Measurements from ENCODE around the gene RRAS2. TPM values are rescaled to one million over a fixed set of nuclear protein-coding genes. Genes with fewer than 3 reads are reported as not detected.

RRAS2 gene
- polyA plus RNA-seq, 1 of the 3 experiments (the other 2 are of a cell fraction), result 53.3 TPM

DNA sequence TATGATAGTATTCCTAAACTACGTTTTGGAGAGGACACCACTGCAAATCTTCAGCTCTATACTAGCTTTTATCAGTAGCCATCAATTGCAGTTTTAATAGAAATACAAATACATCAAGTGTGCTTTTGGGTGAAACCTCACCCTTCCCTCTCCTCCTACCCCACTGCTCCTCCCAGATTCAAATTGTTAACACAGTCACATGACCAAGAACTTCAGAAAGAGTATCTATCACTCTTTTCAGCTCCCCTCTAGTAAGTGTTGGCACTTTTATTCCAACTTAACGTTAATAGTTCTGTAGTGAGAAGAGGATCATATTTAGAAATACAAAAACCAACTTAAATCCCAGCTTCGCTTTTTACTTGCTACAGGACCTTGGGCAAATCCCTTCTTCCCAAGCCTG is 17.0 kb downstream of the RRAS2 start:
- no peak for DNase-seq
- no peak overlapping the region for H3K27ac ChIP-seq (ENCODE audit: low read depth in 2 of 2, low read length in 1 of 2)
- no peaks in the 10 kb centered on the region for H3K27me3 ChIP-seq (ENCODE audit: insufficient read depth)
- H3K9me2 ChIP-seq, result no peaks in the 10 kb centered on the region
- no peak overlapping the region for H2AFZ ChIP-seq (ENCODE audit: low read depth)
- peaks cover 34% of the 10 kb centered on the region for H3F3A ChIP-seq (replicated peaks; ENCODE audit: insufficient read depth)
- no peak overlapping the region for H3K4me3 ChIP-seq (ENCODE audit: low read depth in 2 of 2, low read length in 1 of 2)
- peaks cover 18% of the 10 kb centered on the region; the same call in 1 of the 2 replicates for H3K9me3 ChIP-seq
- 87% methylated on average over 3 of the region's 3 CpGs for WGBS (ENCODE audit: low lambda C conversion rate)
- CTCF ChIA-PET, result no interaction called here
- TF ChIP-seq SIN3A (IDR thresholded peaks at IDR 0.05; ENCODE audit: borderline replicate concordance, low read depth, low read length) (no peak), RAD21 (IDR thresholded peaks at IDR 0.05; ENCODE audit: low read length) (no peak), POLR2AphosphoS5 (IDR thresholded peaks at IDR 0.05; ENCODE audit: low read depth, low read length) (no peak), GATA2 (CRISPR knock-in tag; IDR thresholded peaks at IDR 0.05) (no peak), SMC3 (IDR thresholded peaks at IDR 0.05; ENCODE audit: low read depth, low read length) (no peak), FOSL2 (IDR thresholded peaks at IDR 0.05; ENCODE audit: borderline replicate concordance, low read depth) (no peak)
- TF ChIP-seq, protein P1, sequence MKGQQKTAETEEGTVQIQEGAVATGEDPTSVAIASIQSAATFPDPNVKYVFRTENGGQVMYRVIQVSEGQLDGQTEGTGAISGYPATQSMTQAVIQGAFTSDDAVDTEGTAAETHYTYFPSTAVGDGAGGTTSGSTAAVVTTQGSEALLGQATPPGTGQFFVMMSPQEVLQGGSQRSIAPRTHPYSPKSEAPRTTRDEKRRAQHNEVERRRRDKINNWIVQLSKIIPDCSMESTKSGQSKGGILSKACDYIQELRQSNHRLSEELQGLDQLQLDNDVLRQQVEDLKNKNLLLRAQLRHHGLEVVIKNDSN (IDR thresholded peaks at IDR 0.05; ENCODE audit: borderline replicate concordance, low read depth), result no peak
- H3K9ac ChIP-seq, result no peak overlapping the region
- peaks cover 67% of the 10 kb centered on the region for H4K20me1 ChIP-seq (ENCODE audit: insufficient read depth)
- H3K79me2 ChIP-seq (ENCODE audit: insufficient read depth), result peaks cover 98% of the 10 kb centered on the region
- H3K4me2 ChIP-seq, result no peak overlapping the region
- POLR2A ChIA-PET, result no interaction called here
- no peaks in the 10 kb centered on the region; a peak in 1 of 4 replicates for H3K4me1 ChIP-seq (ENCODE audit: control insufficient read depth in 1 of 2, insufficient read depth in 2 of 2, low read depth in 1 of 2, low read length in 1 of 2)
- peaks cover 0 to 29% of the 10 kb centered on the region in 2 experiments for H3K36me3 ChIP-seq (replicated peaks in 1 of 2; ENCODE audit: control insufficient read depth in 1 of 2, insufficient read depth in 2 of 2, low read length in 1 of 2)

DNA sequence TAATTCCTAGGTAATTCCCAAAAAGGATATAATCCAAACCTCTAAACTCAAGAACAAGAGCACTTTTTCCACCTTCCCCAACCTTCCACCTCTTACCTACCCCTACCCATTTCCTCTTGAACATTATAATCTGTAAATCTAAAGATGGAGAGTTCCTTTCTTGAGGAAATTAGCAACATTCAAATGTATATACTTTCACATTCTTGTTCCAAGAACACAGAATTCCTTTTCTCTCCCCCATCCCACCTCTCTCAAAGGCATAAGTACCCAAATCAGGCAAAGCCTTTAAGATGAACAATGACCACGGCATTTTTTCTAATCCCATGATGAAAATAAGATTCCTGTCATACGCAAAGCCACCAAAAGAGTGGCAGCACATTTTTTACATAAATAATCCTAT is 18.3 kb downstream of the RRAS2 start:
- ChIA-PET POLR2A (no interaction called here), CTCF (interaction anchor here (1.4 kb wide), 1 partner anchor 40 kb away, joined by 6 read pairs; no protein-coding TSS in a partner anchor)
- Histone ChIP-seq H3K4me1 (ENCODE audit: control insufficient read depth in 1 of 2, insufficient read depth in 2 of 2, low read depth in 1 of 2, low read length in 1 of 2) (no peaks in the 10 kb centered on the region; a peak in 1 of 4 replicates), H3K27me3 (ENCODE audit: insufficient read depth) (no peaks in the 10 kb centered on the region), H3K9me2 (no peaks in the 10 kb centered on the region), H3K4me3 (ENCODE audit: low read depth in 2 of 2, low read length in 1 of 2) (no peak overlapping the region), H2AFZ (ENCODE audit: low read depth) (no peak overlapping the region), H3K9me3 (peaks cover 7% of the 10 kb centered on the region; the same call in 1 of the 2 replicates), H3K27ac (ENCODE audit: low read depth in 2 of 2, low read length in 1 of 2) (no peak overlapping the region), H3K9ac (no peak overlapping the region), H3K4me2 (no peak overlapping the region), H3K79me2 (ENCODE audit: insufficient read depth) (peaks cover 97% of the 10 kb centered on the region), H3F3A (replicated peaks; ENCODE audit: insufficient read depth) (peaks cover 35% of the 10 kb centered on the region), H3K36me3 (replicated peaks in 1 of 2; ENCODE audit: control insufficient read depth in 1 of 2, insufficient read depth in 2 of 2, low read length in 1 of 2) (peaks cover 0 to 16% of the 10 kb centered on the region in 2 experiments), H4K20me1 (ENCODE audit: insufficient read depth) (peaks cover 68% of the 10 kb centered on the region)
- no peak for DNase-seq
- no peak for TF ChIP-seq ELF1 (IDR thresholded peaks at IDR 0.05)
- no peak for TF ChIP-seq TAF1 (IDR thresholded peaks at IDR 0.05; ENCODE audit: borderline replicate concordance, low read depth, low read length)
- no peak for TF ChIP-seq CHD2 (IDR thresholded peaks at IDR 0.05; ENCODE audit: low read length, partially characterized antibody)
- no peak for TF ChIP-seq FOSL2 (IDR thresholded peaks at IDR 0.05; ENCODE audit: borderline replicate concordance, low read depth)
- TF ChIP-seq FOXM1 (IDR thresholded peaks at IDR 0.05; ENCODE audit: low read depth), result no peak
- TF ChIP-seq, protein P2, sequence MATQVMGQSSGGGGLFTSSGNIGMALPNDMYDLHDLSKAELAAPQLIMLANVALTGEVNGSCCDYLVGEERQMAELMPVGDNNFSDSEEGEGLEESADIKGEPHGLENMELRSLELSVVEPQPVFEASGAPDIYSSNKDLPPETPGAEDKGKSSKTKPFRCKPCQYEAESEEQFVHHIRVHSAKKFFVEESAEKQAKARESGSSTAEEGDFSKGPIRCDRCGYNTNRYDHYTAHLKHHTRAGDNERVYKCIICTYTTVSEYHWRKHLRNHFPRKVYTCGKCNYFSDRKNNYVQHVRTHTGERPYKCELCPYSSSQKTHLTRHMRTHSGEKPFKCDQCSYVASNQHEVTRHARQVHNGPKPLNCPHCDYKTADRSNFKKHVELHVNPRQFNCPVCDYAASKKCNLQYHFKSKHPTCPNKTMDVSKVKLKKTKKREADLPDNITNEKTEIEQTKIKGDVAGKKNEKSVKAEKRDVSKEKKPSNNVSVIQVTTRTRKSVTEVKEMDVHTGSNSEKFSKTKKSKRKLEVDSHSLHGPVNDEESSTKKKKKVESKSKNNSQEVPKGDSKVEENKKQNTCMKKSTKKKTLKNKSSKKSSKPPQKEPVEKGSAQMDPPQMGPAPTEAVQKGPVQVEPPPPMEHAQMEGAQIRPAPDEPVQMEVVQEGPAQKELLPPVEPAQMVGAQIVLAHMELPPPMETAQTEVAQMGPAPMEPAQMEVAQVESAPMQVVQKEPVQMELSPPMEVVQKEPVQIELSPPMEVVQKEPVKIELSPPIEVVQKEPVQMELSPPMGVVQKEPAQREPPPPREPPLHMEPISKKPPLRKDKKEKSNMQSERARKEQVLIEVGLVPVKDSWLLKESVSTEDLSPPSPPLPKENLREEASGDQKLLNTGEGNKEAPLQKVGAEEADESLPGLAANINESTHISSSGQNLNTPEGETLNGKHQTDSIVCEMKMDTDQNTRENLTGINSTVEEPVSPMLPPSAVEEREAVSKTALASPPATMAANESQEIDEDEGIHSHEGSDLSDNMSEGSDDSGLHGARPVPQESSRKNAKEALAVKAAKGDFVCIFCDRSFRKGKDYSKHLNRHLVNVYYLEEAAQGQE (IDR thresholded peaks at IDR 0.05; ENCODE audit: low read depth, low read length), result no peak
- no peak for TF ChIP-seq TCF12 (IDR thresholded peaks at IDR 0.05)
- TF ChIP-seq, protein P1 (IDR thresholded peaks at IDR 0.05; ENCODE audit: borderline replicate concordance, low read depth), result no peak
- TF ChIP-seq JUND (IDR thresholded peaks at IDR 0.05), result no peak
- no peak for TF ChIP-seq MXI1 (IDR thresholded peaks at IDR 0.05; ENCODE audit: low read depth, low read length)
- TF ChIP-seq GATA2 (CRISPR knock-in tag; IDR thresholded peaks at IDR 0.05), result no peak
- TF ChIP-seq, protein P3, sequence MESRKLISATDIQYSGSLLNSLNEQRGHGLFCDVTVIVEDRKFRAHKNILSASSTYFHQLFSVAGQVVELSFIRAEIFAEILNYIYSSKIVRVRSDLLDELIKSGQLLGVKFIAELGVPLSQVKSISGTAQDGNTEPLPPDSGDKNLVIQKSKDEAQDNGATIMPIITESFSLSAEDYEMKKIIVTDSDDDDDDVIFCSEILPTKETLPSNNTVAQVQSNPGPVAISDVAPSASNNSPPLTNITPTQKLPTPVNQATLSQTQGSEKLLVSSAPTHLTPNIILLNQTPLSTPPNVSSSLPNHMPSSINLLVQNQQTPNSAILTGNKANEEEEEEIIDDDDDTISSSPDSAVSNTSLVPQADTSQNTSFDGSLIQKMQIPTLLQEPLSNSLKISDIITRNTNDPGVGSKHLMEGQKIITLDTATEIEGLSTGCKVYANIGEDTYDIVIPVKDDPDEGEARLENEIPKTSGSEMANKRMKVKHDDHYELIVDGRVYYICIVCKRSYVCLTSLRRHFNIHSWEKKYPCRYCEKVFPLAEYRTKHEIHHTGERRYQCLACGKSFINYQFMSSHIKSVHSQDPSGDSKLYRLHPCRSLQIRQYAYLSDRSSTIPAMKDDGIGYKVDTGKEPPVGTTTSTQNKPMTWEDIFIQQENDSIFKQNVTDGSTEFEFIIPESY (IDR thresholded peaks at IDR 0.05; ENCODE audit: borderline replicate concordance, low read depth), result no peak
- TF ChIP-seq, protein P4, sequence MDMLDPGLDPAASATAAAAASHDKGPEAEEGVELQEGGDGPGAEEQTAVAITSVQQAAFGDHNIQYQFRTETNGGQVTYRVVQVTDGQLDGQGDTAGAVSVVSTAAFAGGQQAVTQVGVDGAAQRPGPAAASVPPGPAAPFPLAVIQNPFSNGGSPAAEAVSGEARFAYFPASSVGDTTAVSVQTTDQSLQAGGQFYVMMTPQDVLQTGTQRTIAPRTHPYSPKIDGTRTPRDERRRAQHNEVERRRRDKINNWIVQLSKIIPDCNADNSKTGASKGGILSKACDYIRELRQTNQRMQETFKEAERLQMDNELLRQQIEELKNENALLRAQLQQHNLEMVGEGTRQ (IDR thresholded peaks at IDR 0.05; ENCODE audit: borderline replicate concordance, low read depth, low read length), result no peak
- WGBS (ENCODE audit: low lambda C conversion rate), result 100% methylated on average over 2 of the region's 2 CpGs

Measured in SK-N-SH (cell line).